Neural progenitor cell (in vitro differentiated cells): ENCODE results near the gene RAG1. TPM values are rescaled to one million over a fixed set of nuclear protein-coding genes. Genes with fewer than 3 reads are reported as not detected.
A peak's percentile ranks its signal among the peaks of the same experiment; 100 is the strongest.

Source experiments
- DNase-seq: peaks from one replicate; pipeline ENCODE4 v3.0.0-alpha.2; 2016; ENCODE audit warnings: low spot score
- H2AFZ ChIP-seq: fragments of 200-600 bp; sonication (generic); replicated peaks from 2 replicates; pipeline ENCODE4 v1.6.1; 2016; ENCODE audit warnings: antibody characterized with exemption
- H3F3A ChIP-seq: fragments of 200-600 bp; sonication (generic); 2 replicates; pipeline ENCODE4 v1.6.1; 2016; ENCODE audit warnings: antibody characterized with exemption, low read depth
- H3K27ac ChIP-seq: fragments of 200-600 bp; sonication (generic); 2 replicates; pipeline ENCODE4 v1.5.1; 2016; ENCODE audit warnings: mild to moderate bottlenecking
- H3K27me3 ChIP-seq: fragments of 200-600 bp; sonication (generic); 2 replicates; pipeline ENCODE4 v1.6.1; 2016; ENCODE audit warnings: mild to moderate bottlenecking, moderate library complexity
- H3K36me3 ChIP-seq: fragments of 200-600 bp; sonication (generic); 2 replicates; pipeline ENCODE4 v1.5.1; 2016
- H3K4me1 ChIP-seq: fragments of 200-600 bp; sonication (generic); 2 replicates; pipeline ENCODE4 v1.6.1; 2016; ENCODE audit warnings: mixed run types
- H3K4me2 ChIP-seq: fragments of 200-600 bp; sonication (generic); 2 replicates; pipeline ENCODE4 v1.6.1; 2016
- H3K4me3 ChIP-seq: fragments of 200-600 bp; sonication (generic); 2 replicates; pipeline ENCODE4 v1.5.1; 2016
- H3K79me2 ChIP-seq: fragments of 200-600 bp; sonication (generic); 2 replicates; pipeline ENCODE4 v1.6.1; 2016; ENCODE audit warnings: low read depth
- H3K9ac ChIP-seq: fragments of 200-600 bp; sonication (generic); 2 replicates; pipeline ENCODE4 v1.6.1; 2016
- H3K9me3 ChIP-seq: fragments of 200-600 bp; sonication (generic); 2 replicates; pipeline ENCODE4 v1.5.1; 2016; ENCODE audit warnings: low read depth
- H4K20me1 ChIP-seq: fragments of 200-600 bp; sonication (generic); 2 replicates; pipeline ENCODE4 v1.6.1; 2016; ENCODE audit warnings: low read depth
- H3K27ac Mint-ChIP-seq: 3 replicates; pipeline ENCODE4 v1.8.0; 2021; ENCODE audit warnings: mixed read lengths
- H3K27me3 Mint-ChIP-seq: 2 replicates; pipeline ENCODE4 v1.8.0; 2022; ENCODE audit warnings: low read depth, mild to moderate bottlenecking, inconsistent platforms, moderate library complexity, mixed read lengths; ENCODE audit not compliant: insufficient read depth
- H3K36me3 Mint-ChIP-seq: 3 replicates; pipeline ENCODE4 v1.8.0; 2021; ENCODE audit warnings: mixed read lengths
- H3K4me1 Mint-ChIP-seq: 3 replicates; pipeline ENCODE4 v1.8.0; 2021; ENCODE audit warnings: mixed read lengths
- H3K4me3 Mint-ChIP-seq: 3 replicates; pipeline ENCODE4 v1.8.0; 2021; ENCODE audit warnings: mild to moderate bottlenecking, moderate library complexity, mixed read lengths
- H3K9me3 Mint-ChIP-seq: 3 replicates; pipeline ENCODE4 v1.8.0; 2020; ENCODE audit warnings: mixed read lengths
- EZH2 ChIP-seq: fragments of 200-600 bp; sonication (generic); IDR thresholded peaks from 2 replicates; pipeline ENCODE4 v1.6.1; 2017; ENCODE audit warnings: antibody characterized with exemption, mild to moderate bottlenecking, moderate library complexity
- EZH2phosphoT487 ChIP-seq: fragments of 200-600 bp; sonication (generic); IDR thresholded peaks from 2 replicates; pipeline ENCODE4 v1.6.1; 2017; ENCODE audit warnings: antibody characterized with exemption
- total RNA-seq: library from RNA; depleted of rRNA; stranded (reverse); fragments of >200 nt; gene quantifications from 2 replicates; pipeline ENCODE4 v1.2.3, GENCODE V29; 2015; ENCODE audit warnings: low replicate concordance
- TF ChIP-seq, protein P1 (sequence below): fragments of 200-600 bp; sonication (generic); IDR thresholded peaks from 2 replicates; pipeline ENCODE4 v1.5.1; 2017; ENCODE audit warnings: antibody characterized with exemption, mild to moderate bottlenecking

RAG1 gene
- 0.62 and 0.84 TPM in 2 replicates for total RNA-seq

DNA sequence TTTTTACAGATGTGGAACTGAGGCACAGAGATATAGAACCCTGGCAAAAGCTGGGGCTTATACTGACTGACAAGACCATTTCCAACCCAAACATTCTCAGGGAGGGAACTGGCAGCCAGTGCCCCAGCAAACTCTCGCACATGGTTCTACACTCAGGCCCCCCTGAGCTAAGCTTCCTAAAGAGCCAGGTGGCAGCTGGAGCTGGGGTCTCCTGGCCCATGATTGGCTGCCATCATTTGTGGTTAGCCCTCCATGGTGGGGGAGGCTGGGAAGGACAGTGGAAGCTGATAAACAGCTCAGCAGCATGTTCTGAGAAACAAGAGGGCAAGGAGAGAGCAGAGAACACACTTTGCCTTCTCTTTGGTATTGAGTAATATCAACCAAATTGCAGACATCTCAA is at the start of gene RAG1:
TSS of gene RAG1 (plus strand) at position 314 of the 400 bp plus-strand sequence. CDS start 5,298 bp downstream, outside the sequence.
- Mint-ChIP-seq H3K4me1 (peaks cover 12% of the 10 kb centered on the region), H3K27ac (no peak within 1 kb of the TSS), H3K9me3 (no peaks in the 10 kb centered on the region), H3K27me3 (peaks cover 6% of the 10 kb centered on the region), H3K36me3 (no peaks in the 10 kb centered on the region), H3K4me3 (no peak within 1 kb of the TSS)
- Histone ChIP-seq H3K4me2 (no peak within 1 kb of the TSS), H3K4me1 (peaks cover 13% of the 10 kb centered on the region), H3K36me3 (no peaks in the 10 kb centered on the region), H3K9me3 (no peaks in the 10 kb centered on the region), H3K27me3 (peaks cover 19% of the 10 kb centered on the region), H2AFZ (no peak within 1 kb of the TSS), H3K79me2 (no peaks in the 10 kb centered on the region), H3F3A (no peaks in the 10 kb centered on the region), H4K20me1 (no peaks in the 10 kb centered on the region), H3K4me3 (no peak within 1 kb of the TSS), H3K9ac (no peak within 1 kb of the TSS), H3K27ac (no peak within 1 kb of the TSS)
- DNase-seq, result no peak
- TF ChIP-seq, protein P1, sequence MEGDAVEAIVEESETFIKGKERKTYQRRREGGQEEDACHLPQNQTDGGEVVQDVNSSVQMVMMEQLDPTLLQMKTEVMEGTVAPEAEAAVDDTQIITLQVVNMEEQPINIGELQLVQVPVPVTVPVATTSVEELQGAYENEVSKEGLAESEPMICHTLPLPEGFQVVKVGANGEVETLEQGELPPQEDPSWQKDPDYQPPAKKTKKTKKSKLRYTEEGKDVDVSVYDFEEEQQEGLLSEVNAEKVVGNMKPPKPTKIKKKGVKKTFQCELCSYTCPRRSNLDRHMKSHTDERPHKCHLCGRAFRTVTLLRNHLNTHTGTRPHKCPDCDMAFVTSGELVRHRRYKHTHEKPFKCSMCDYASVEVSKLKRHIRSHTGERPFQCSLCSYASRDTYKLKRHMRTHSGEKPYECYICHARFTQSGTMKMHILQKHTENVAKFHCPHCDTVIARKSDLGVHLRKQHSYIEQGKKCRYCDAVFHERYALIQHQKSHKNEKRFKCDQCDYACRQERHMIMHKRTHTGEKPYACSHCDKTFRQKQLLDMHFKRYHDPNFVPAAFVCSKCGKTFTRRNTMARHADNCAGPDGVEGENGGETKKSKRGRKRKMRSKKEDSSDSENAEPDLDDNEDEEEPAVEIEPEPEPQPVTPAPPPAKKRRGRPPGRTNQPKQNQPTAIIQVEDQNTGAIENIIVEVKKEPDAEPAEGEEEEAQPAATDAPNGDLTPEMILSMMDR, result no peak
- TF ChIP-seq EZH2phosphoT487 (no peak), EZH2 (no peak)

DNA sequence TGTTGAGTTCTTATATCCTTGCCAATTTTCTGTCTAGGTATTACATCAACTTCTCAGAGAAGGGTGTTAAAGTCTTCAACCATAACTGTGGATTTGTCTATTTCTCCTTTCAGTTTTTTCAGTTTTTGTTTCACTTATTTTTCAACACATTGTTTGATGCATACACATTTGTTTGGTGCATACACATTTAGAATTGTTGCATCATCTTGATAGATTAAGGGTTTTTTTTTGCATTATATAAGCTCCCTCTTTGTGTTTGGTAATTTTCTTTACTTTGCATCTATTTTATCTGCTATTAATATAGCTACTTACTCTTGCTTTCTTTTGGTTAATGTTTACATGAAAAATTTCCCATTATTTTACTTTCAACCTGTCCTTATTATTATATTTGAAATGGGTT is 37.0 kb upstream of the RAG1 start:
- Histone ChIP-seq H3K27me3 (no peaks in the 10 kb centered on the region), H3K4me2 (no peak overlapping the region), H3K27ac (no peak overlapping the region), H4K20me1 (no peaks in the 10 kb centered on the region), H3K4me3 (no peak overlapping the region), H3K9ac (no peak overlapping the region), H3K9me3 (no peaks in the 10 kb centered on the region), H3K36me3 (no peaks in the 10 kb centered on the region), H2AFZ (no peak overlapping the region), H3K79me2 (no peaks in the 10 kb centered on the region), H3K4me1 (no peaks in the 10 kb centered on the region), H3F3A (no peaks in the 10 kb centered on the region)
- Mint-ChIP-seq H3K4me3 (no peak overlapping the region), H3K27ac (no peak overlapping the region), H3K36me3 (no peaks in the 10 kb centered on the region), H3K27me3 (no peaks in the 10 kb centered on the region), H3K9me3 (peaks cover 17% of the 10 kb centered on the region), H3K4me1 (no peaks in the 10 kb centered on the region)
- no peak for DNase-seq
- TF ChIP-seq, protein P1, result no peak
- TF ChIP-seq EZH2 (no peak), EZH2phosphoT487 (no peak)

DNA sequence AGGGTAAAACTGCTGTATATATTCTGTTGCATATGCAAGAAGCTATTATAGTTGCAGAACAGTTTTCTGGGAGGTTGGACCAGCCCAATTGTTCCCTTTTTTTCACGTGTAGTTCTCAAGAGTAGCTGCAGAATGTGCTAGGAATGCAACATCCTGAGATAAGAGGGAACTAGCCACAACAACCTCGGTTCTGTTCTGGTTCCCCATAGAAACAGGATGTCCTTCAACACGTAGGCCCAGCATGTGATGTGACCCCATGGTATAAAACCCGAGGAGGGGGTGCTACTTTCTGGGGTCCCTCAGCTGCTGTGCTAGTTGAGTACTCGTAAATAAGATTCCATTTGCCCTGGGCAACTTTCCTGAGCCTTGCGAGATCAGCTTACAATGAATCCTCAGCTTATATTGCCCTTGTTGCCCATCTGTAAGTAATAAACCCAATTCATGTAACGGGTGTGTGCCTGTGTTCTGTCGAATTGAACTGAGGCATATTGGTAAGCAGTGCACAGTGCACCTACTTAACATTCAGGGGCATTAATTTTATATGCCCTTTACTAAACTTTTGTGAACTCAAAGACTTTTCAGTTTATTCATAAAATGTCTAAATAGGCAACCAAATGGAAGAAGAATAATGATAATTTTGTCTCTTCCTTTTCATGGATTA is 34.7 kb upstream of the RAG1 start:
- peaks cover 4% of the 10 kb centered on the region for H3K9me3 Mint-ChIP-seq
- no peak for TF ChIP-seq EZH2phosphoT487
- H3K4me1 Mint-ChIP-seq, result no peaks in the 10 kb centered on the region
- no peak overlapping the region for H3K27ac Mint-ChIP-seq
- no peak for DNase-seq
- no peak overlapping the region for H3K4me3 ChIP-seq
- peak overlapping the region; percentile 67 for H2AFZ ChIP-seq
- no peaks in the 10 kb centered on the region for H3K27me3 Mint-ChIP-seq
- H3K27me3 ChIP-seq, result no peaks in the 10 kb centered on the region
- no peaks in the 10 kb centered on the region for H3K79me2 ChIP-seq
- H3K36me3 Mint-ChIP-seq, result no peaks in the 10 kb centered on the region
- H3K9me3 ChIP-seq, result no peaks in the 10 kb centered on the region
- H3K4me2 ChIP-seq, result no peak overlapping the region
- H4K20me1 ChIP-seq, result no peaks in the 10 kb centered on the region
- no peak overlapping the region for H3K9ac ChIP-seq
- no peak overlapping the region for H3K4me3 Mint-ChIP-seq
- no peaks in the 10 kb centered on the region for H3K36me3 ChIP-seq
- H3K4me1 ChIP-seq, result no peaks in the 10 kb centered on the region
- H3F3A ChIP-seq, result no peaks in the 10 kb centered on the region
- no peak overlapping the region for H3K27ac ChIP-seq

DNA sequence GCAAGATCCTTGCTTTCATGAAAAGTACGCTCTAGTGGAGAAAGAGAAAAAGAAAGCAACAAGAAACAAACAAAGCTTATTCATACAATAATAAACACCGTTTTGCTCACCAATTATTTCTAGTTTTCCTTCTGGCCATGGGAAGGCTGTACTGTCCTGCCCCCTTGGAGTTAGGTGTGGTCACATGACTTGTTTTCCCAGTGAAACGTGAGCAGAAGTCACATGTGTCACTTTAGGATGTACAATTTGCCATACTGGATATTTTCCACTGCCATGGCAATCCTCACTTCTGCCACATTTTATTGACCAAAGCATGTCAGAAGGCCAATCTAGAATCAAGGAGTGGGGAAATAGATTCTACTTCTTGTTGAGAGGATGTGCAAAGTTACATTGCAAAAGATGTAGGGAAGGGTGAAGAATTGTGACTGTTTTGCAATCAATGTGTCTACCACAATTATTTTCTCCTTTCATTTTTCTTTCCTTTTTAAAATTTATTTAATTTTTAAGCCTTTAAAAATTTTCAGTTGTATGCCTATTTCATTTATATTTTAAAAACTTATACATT is 33.4 kb upstream of the RAG1 start:
- no peak for DNase-seq
- H3K4me1 Mint-ChIP-seq, result peaks cover 4% of the 10 kb centered on the region
- H3K4me3 Mint-ChIP-seq, result no peak overlapping the region
- Histone ChIP-seq H3K9me3 (no peaks in the 10 kb centered on the region), H3K79me2 (no peaks in the 10 kb centered on the region), H2AFZ (peak overlapping the region; percentile 54), H3K4me1 (no peaks in the 10 kb centered on the region), H4K20me1 (no peaks in the 10 kb centered on the region), H3K36me3 (no peaks in the 10 kb centered on the region), H3K9ac (no peak overlapping the region), H3K4me2 (no peak overlapping the region), H3K27me3 (no peaks in the 10 kb centered on the region), H3F3A (no peaks in the 10 kb centered on the region), H3K4me3 (no peak overlapping the region), H3K27ac (no peak overlapping the region)
- H3K9me3 Mint-ChIP-seq, result peaks cover 2% of the 10 kb centered on the region
- H3K36me3 Mint-ChIP-seq, result no peaks in the 10 kb centered on the region
- H3K27me3 Mint-ChIP-seq, result no peaks in the 10 kb centered on the region
- no peak overlapping the region for H3K27ac Mint-ChIP-seq
- TF ChIP-seq EZH2phosphoT487, result no peak
- TF ChIP-seq EZH2, result no peak
- TF ChIP-seq, protein P1, result no peak
